OCI-LY1 (cell line): ENCODE results near the gene IFT27.

Source experiments
- H2AFZ ChIP-seq: fragments of 200-600 bp; sonication (generic), shearing (Covaris generic); 2 replicates; pipeline ENCODE4 v1.6.0; 2014; ENCODE audit warnings: antibody characterized with exemption, mild to moderate bottlenecking, low read length
- H3F3A ChIP-seq: fragments of 200-600 bp; sonication (generic), shearing (Covaris generic); 2 replicates; pipeline ENCODE4 v1.6.0; 2014; ENCODE audit warnings: mild to moderate bottlenecking, antibody characterized with exemption, low read length, moderate library complexity; ENCODE audit not compliant: insufficient read depth
- H3K27ac ChIP-seq: fragments of 200-600 bp; sonication (generic); 2 replicates; pipeline ENCODE4 v1.5.1; 2014; ENCODE audit warnings: low read length, mixed run types, mild to moderate bottlenecking, low read depth; ENCODE audit not compliant: poor library complexity, severe bottlenecking
- H3K27me3 ChIP-seq: fragments of 200-600 bp; sonication (generic); 2 replicates; pipeline ENCODE4 v1.6.0; 2014; ENCODE audit warnings: antibody characterized with exemption, mild to moderate bottlenecking, low read length, moderate library complexity; ENCODE audit not compliant: insufficient read depth
- H3K36me3 ChIP-seq: fragments of 200-600 bp; sonication (generic); 2 replicates; pipeline ENCODE4 v1.6.1; 2014; ENCODE audit warnings: mild to moderate bottlenecking, antibody characterized with exemption, low read length, moderate library complexity, mixed read lengths; ENCODE audit not compliant: insufficient read depth
- H3K4me1 ChIP-seq: fragments of 200-600 bp; sonication (generic); 2 replicates; pipeline ENCODE4 v1.5.1; 2014; ENCODE audit warnings: mild to moderate bottlenecking, low read length, moderate library complexity; ENCODE audit not compliant: insufficient read depth, severe bottlenecking
- H3K4me2 ChIP-seq: fragments of 200-600 bp; sonication (generic), shearing (Covaris generic); 2 replicates; pipeline ENCODE4 v1.6.1; 2014; ENCODE audit warnings: low read length
- H3K4me3 ChIP-seq: fragments of 200-600 bp; sonication (generic); 2 replicates; pipeline ENCODE4 v1.5.1; 2014; ENCODE audit warnings: low read length, low read depth, mild to moderate bottlenecking, mixed read lengths; ENCODE audit not compliant: poor library complexity, severe bottlenecking
- H3K79me2 ChIP-seq: fragments of 200-600 bp; shearing (Covaris generic); 2 replicates; pipeline ENCODE4 v1.6.1; 2016; ENCODE audit warnings: mixed run types, low read length, mixed read lengths; ENCODE audit not compliant: insufficient read depth
- H3K9ac ChIP-seq: fragments of 200-600 bp; sonication (generic), shearing (Covaris generic); 2 replicates; pipeline ENCODE4 v1.6.1; 2014; ENCODE audit warnings: mild to moderate bottlenecking, low read length, mixed read lengths
- H3K9me2 ChIP-seq: fragments of 200-600 bp; sonication (generic), shearing (Covaris generic); 2 replicates; pipeline ENCODE4 v1.6.1; 2014; ENCODE audit warnings: low read depth, mild to moderate bottlenecking, low read length, mixed read lengths
- H3K9me3 ChIP-seq: fragments of 200-600 bp; shearing (Covaris generic); 2 replicates; pipeline ENCODE4 v1.6.1; 2014; ENCODE audit warnings: low read length, mixed read lengths
- H4K20me1 ChIP-seq: fragments of 200-600 bp; sonication (generic), shearing (Covaris generic); 2 replicates; pipeline ENCODE4 v1.6.0; 2016; ENCODE audit warnings: mild to moderate bottlenecking, low read length; ENCODE audit not compliant: insufficient read depth
- CTCF ChIP-seq: fragments of 200-600 bp; sonication (generic), shearing (Covaris generic); IDR thresholded peaks from 2 replicates; pipeline ENCODE4 v1.5.1; 2017; ENCODE audit warnings: mild to moderate bottlenecking, antibody characterized with exemption, low read length, moderate library complexity, mixed read lengths
- EZH2 ChIP-seq: fragments of 200-600 bp; sonication (generic), shearing (Covaris generic); IDR thresholded peaks from 2 replicates; pipeline ENCODE4 v1.8.0; 2017; ENCODE audit warnings: borderline replicate concordance, mixed run types, mild to moderate bottlenecking, antibody characterized with exemption, low read length, moderate library complexity, mixed read lengths

IFT27 gene

GRCh38 chr22:36776722-36777121, 803 bp upstream of the IFT27 start:
- peak overlapping the region; percentile 51 for H3K9ac ChIP-seq

GRCh38 chr22:36775586-36775963, 344 bp downstream of the IFT27 start:
- TF ChIP-seq EZH2 (no peak), CTCF (no peak)
- H3K4me1 ChIP-seq: peaks cover 16% of the 10 kb centered on the region
- no peak overlapping the region for H3K27ac ChIP-seq
- H3F3A ChIP-seq: no peaks in the 10 kb centered on the region
- no peaks in the 10 kb centered on the region for H3K79me2 ChIP-seq
- H3K9ac ChIP-seq: peak overlapping the region; percentile 68
- H3K9me3 ChIP-seq: no peaks in the 10 kb centered on the region
- H2AFZ ChIP-seq: no peak overlapping the region
- no peaks in the 10 kb centered on the region for H4K20me1 ChIP-seq
- peak overlapping the region; percentile 70 for H3K4me3 ChIP-seq
- H3K27me3 ChIP-seq: no peaks in the 10 kb centered on the region; the same call in 1 of the 2 replicates
- H3K4me2 ChIP-seq: peak overlapping the region; percentile 86
- no peaks in the 10 kb centered on the region; the same call in 1 of the 2 replicates for H3K36me3 ChIP-seq
- no peaks in the 10 kb centered on the region for H3K9me2 ChIP-seq

More at GRCh38 chr22:36776722-36777121, 803 bp upstream of the IFT27 start:
- H3K9me3 ChIP-seq: no peaks in the 10 kb centered on the region
- peaks cover 18% of the 10 kb centered on the region for H3K4me1 ChIP-seq
- H3F3A ChIP-seq: no peaks in the 10 kb centered on the region
- no peak overlapping the region for H3K27ac ChIP-seq
- H3K4me2 ChIP-seq: peak overlapping the region; percentile 71
- H4K20me1 ChIP-seq: no peaks in the 10 kb centered on the region
- no peaks in the 10 kb centered on the region for H3K79me2 ChIP-seq
- H3K4me3 ChIP-seq: peak overlapping the region; percentile 70
- H3K36me3 ChIP-seq: no peaks in the 10 kb centered on the region; the same call in 1 of the 2 replicates
- TF ChIP-seq EZH2 (no peak), CTCF (no peak)
- peak overlapping the region; percentile 77 for H2AFZ ChIP-seq
- no peaks in the 10 kb centered on the region for H3K9me2 ChIP-seq
- no peaks in the 10 kb centered on the region; the same call in 1 of the 2 replicates for H3K27me3 ChIP-seq

GRCh38 chr22:36773935-36774334, 2.0 kb downstream of the IFT27 start:
- no peak overlapping the region for H3K27ac ChIP-seq
- H3K4me3 ChIP-seq: no peak overlapping the region
- H4K20me1 ChIP-seq: no peaks in the 10 kb centered on the region
- peaks cover 16% of the 10 kb centered on the region for H3K4me1 ChIP-seq
- no peak overlapping the region for H3K9ac ChIP-seq
- TF ChIP-seq EZH2 (no peak), CTCF (peak; percentile 52)
- H3K36me3 ChIP-seq: no peaks in the 10 kb centered on the region; the same call in 1 of the 2 replicates
- no peak overlapping the region for H2AFZ ChIP-seq
- H3K9me3 ChIP-seq: no peaks in the 10 kb centered on the region
- H3F3A ChIP-seq: no peaks in the 10 kb centered on the region
- no peaks in the 10 kb centered on the region for H3K79me2 ChIP-seq
- no peak overlapping the region for H3K4me2 ChIP-seq
- H3K9me2 ChIP-seq: no peaks in the 10 kb centered on the region
- H3K27me3 ChIP-seq: no peaks in the 10 kb centered on the region; the same call in 1 of the 2 replicates
